PC-3 (cell line): ENCODE results near the gene CAV1. TPM values are rescaled to one million over a fixed set of nuclear protein-coding genes. Genes with fewer than 3 reads are reported as not detected.

Experiments
- ATAC-seq: fragments of 200-7000 bp; cut with Tn5 transposase; 2 replicates; pipeline ENCODE4 v1.9.1; 2020; ENCODE audit warnings: mild to moderate bottlenecking, moderate library complexity
- BruUV-seq: library from RNA; stranded (reverse); fragments of 400-500 nt; replicated peaks from 2 replicates; lab custom pipeline; 2021; lab: Mats Ljungman, UMichigan
- CTCF ChIA-PET: fragments of 300-600 bp; sonication (Branson Sonifier 250); formaldehyde crosslinking; loops from one replicate; lab custom pipeline; 2022; ENCODE audit warnings: antibody characterized with exemption; lab: Charles Lee
- POLR2A ChIA-PET: fragments of 300-600 bp; sonication (Branson Sonifier 250); formaldehyde crosslinking; loops from one replicate; lab custom pipeline; 2022; ENCODE audit warnings: antibody characterized with exemption; ENCODE audit not compliant: unreplicated experiment; lab: Charles Lee
- DNase-seq: peaks from one replicate; pipeline ENCODE4 v3.0.0-alpha.2; 2015
- H2AFZ ChIP-seq: fragments of 300-600 bp; sonication (generic); 2 replicates; pipeline ENCODE4 v1.6.0; 2016; ENCODE audit warnings: antibody characterized with exemption, low read length
- H3F3A ChIP-seq: fragments of 300-600 bp; sonication (generic); one replicate; pipeline ENCODE4 v1.6.0; 2017; ENCODE audit warnings: antibody characterized with exemption, low read length, control low read depth, mild to moderate bottlenecking; ENCODE audit not compliant: unreplicated experiment
- H3K27ac ChIP-seq: fragments of 300-600 bp; sonication (generic); 2 replicates; pipeline ENCODE4 v1.5.1; 2016; ENCODE audit warnings: mild to moderate bottlenecking, low read length
- H3K27me3 ChIP-seq: fragments of 300-600 bp; sonication (generic); 2 replicates; pipeline ENCODE4 v1.6.1; 2016; ENCODE audit warnings: low read length, mixed read lengths
- H3K36me3 ChIP-seq: fragments of 300-600 bp; sonication (generic); 2 replicates; pipeline ENCODE4 v1.6.1; 2016; ENCODE audit warnings: low read depth, mixed run types, low read length, mixed read lengths
- H3K4me1 ChIP-seq: fragments of 300-600 bp; sonication (generic); 2 replicates; pipeline ENCODE4 v1.5.1; 2016; ENCODE audit warnings: low read length; ENCODE audit not compliant: insufficient read depth
- H3K4me2 ChIP-seq: fragments of 300-600 bp; sonication (generic); 2 replicates; pipeline ENCODE4 v1.6.0; 2016; ENCODE audit warnings: low read length
- H3K4me3 ChIP-seq: fragments of 300-600 bp; sonication (generic); 2 replicates; pipeline ENCODE4 v1.5.1; 2016; ENCODE audit warnings: mild to moderate bottlenecking, low read length, mixed read lengths
- H3K79me2 ChIP-seq: fragments of 300-600 bp; sonication (generic); 2 replicates; pipeline ENCODE4 v1.6.1; 2017; ENCODE audit warnings: low read length, mixed read lengths
- H3K9ac ChIP-seq: fragments of 300-600 bp; sonication (generic); 2 replicates; pipeline ENCODE4 v1.6.0; 2016; ENCODE audit warnings: mild to moderate bottlenecking, low read length
- H3K9me2 ChIP-seq: fragments of 300-600 bp; sonication (generic); replicated peaks from 2 replicates; pipeline ENCODE4 v1.6.1; 2016; ENCODE audit warnings: mixed run types, low read length, mixed read lengths
- H3K9me3 ChIP-seq: fragments of 300-600 bp; sonication (generic); 2 replicates; pipeline ENCODE4 v1.6.1; 2016; ENCODE audit warnings: low read length, mixed read lengths
- H4K20me1 ChIP-seq: fragments of 300-600 bp; sonication (generic); 2 replicates; pipeline ENCODE4 v1.6.1; 2016; ENCODE audit warnings: low read length, mixed read lengths
- CTCF ChIP-seq: fragments of 300-600 bp; sonication (generic); conservative IDR thresholded peaks from 2 replicates; pipeline ENCODE4 v1.5.1; 2017; ENCODE audit warnings: antibody characterized with exemption, low read depth, mild to moderate bottlenecking, low read length
- EZH2 ChIP-seq: fragments of 300-600 bp; sonication (generic); IDR thresholded peaks from one replicate; pipeline ENCODE4 v1.6.1; 2017; ENCODE audit warnings: antibody characterized with exemption, mild to moderate bottlenecking, low read length; ENCODE audit not compliant: unreplicated experiment
- EZH2phosphoT487 ChIP-seq: fragments of 300-600 bp; sonication (generic); IDR thresholded peaks from 2 replicates; pipeline ENCODE4 v1.6.1; 2018; ENCODE audit warnings: mild to moderate bottlenecking, antibody characterized with exemption, low read length, borderline replicate concordance
- intact Hi-C: fragments of 100-400 bp; cut with micrococcal nuclease; formaldehyde crosslinking; loops from 2 replicates; pipeline ENCODE4 v1.9.0; 2023
- total RNA-seq: library from RNA; depleted of rRNA; stranded (reverse); fragments of >200 nt; gene quantifications from 2 replicates; pipeline ENCODE4 v1.2.3, GENCODE V29; 2014

The CAV1 gene
- total RNA-seq, 1 experiment from 2014 or later, result 284 TPM

- TF ChIP-seq CTCF (no peak), EZH2 (no peak), EZH2phosphoT487 (no peak)
- Histone ChIP-seq H3K27me3 (no peaks in the 10 kb centered on the region), H3F3A (no peaks in the 10 kb centered on the region), H3K4me3 (peak overlapping the region; percentile 97), H3K9ac (peak overlapping the region; percentile 92), H3K4me2 (peak overlapping the region; percentile 98), H3K9me3 (no peaks in the 10 kb centered on the region), H2AFZ (no peak overlapping the region), H4K20me1 (peaks cover 20% of the 10 kb centered on the region), H3K36me3 (peaks cover 44% of the 10 kb centered on the region), H3K4me1 (peaks cover 53% of the 10 kb centered on the region), H3K27ac (peak overlapping the region; percentile 74), H3K9me2 (no peaks in the 10 kb centered on the region), H3K79me2 (peaks cover 82% of the 10 kb centered on the region)
- intact Hi-C loops, result loop anchor here (2.0 to 10.0 kb wide), 3 partner anchors 147 to 355 kb away; partner anchors contain the start of gene MET
- peak; percentile 35 for ATAC-seq
- no TSS peak for BruUV-seq
- POLR2A ChIA-PET, result interaction anchor here (0.5 to 0.7 kb wide), 3 partner anchors 56 to 355 kb away, joined by 3 read pairs; no protein-coding TSS in a partner anchor
- CTCF ChIA-PET, result interaction anchor here (3.1 kb wide), 1 partner anchor 61 kb away, joined by 34 read pairs; no protein-coding TSS in a partner anchor
- peak; percentile 85 for DNase-seq
Observed at GRCh38 chr7:116528008-116528789, 3.4 kb downstream of the CAV1 start.

- TF ChIP-seq EZH2 (no peak), EZH2phosphoT487 (no peak), CTCF (no peak)
- no peaks in the 10 kb centered on the region for H3K9me3 ChIP-seq
- peaks cover 20% of the 10 kb centered on the region for H4K20me1 ChIP-seq
- H3K27ac ChIP-seq, result no peak overlapping the region
- BruUV-seq, result no TSS peak
- DNase-seq (no peak), ATAC-seq (no peak)
- no peaks in the 10 kb centered on the region for H3K9me2 ChIP-seq
- H3K4me1 ChIP-seq, result peaks cover 42% of the 10 kb centered on the region
- H3K4me3 ChIP-seq, result peak overlapping the region; percentile 37
- intact Hi-C loops, result loop anchor here (2.0 to 10.0 kb wide), 3 partner anchors 146 to 356 kb away; partner anchors contain the start of gene MET
- CTCF ChIA-PET, result no interaction called here
- peaks cover 44% of the 10 kb centered on the region for H3K36me3 ChIP-seq
- POLR2A ChIA-PET, result no interaction called here
- H3K27me3 ChIP-seq, result no peaks in the 10 kb centered on the region
- no peak overlapping the region for H2AFZ ChIP-seq
- H3K79me2 ChIP-seq, result peaks cover 90% of the 10 kb centered on the region
- peak overlapping the region; percentile 69 for H3K4me2 ChIP-seq
- H3F3A ChIP-seq, result no peaks in the 10 kb centered on the region
- H3K9ac ChIP-seq, result no peak overlapping the region
Observed at GRCh38 chr7:116529250-116529649, 4.4 kb downstream of the CAV1 start.
